ENCODE results near the gene S100A13.

- TF ChIP-seq CTCF (IDR thresholded peaks at IDR 0.05; ENCODE audit: insufficient read depth, low read length, poor library complexity, severe bottlenecking) (no peak), EZH2phosphoT487 (conservative IDR thresholded peaks at IDR 0.05; ENCODE audit: low read length) (no peak)
Measured at GRCh38 chr1:153577624-153578051, 49.7 kb downstream of the S100A13 start.
